HG03571 (cell line): ENCODE measurements around the gene SIPA1.

Experiments used
- ATAC-seq: cut with Tn5 transposase; IDR thresholded peaks from one replicate; pipeline ENCODE4 v1.9.1; 2021; ENCODE audit not compliant: unreplicated experiment

Gene SIPA1

GRCh38 chr11:65609229-65609628 lies 28.7 kb upstream of the SIPA1 start:
- ATAC-seq, result no peak

- ATAC-seq, result no peak
Measured at GRCh38 chr11:65609665-65610064, 28.2 kb upstream of the SIPA1 start.

GRCh38 chr11:65610404-65610803 lies 27.5 kb upstream of the SIPA1 start:
- no peak for ATAC-seq

- ATAC-seq, result no peak
Measured at GRCh38 chr11:65611028-65611757, 26.7 kb upstream of the SIPA1 start.

- ATAC-seq, result no peak
Measured at GRCh38 chr11:65611758-65612603, 25.9 kb upstream of the SIPA1 start.

GRCh38 chr11:65612691-65613090 lies 25.2 kb upstream of the SIPA1 start:
- no peak for ATAC-seq

- no peak for ATAC-seq
Measured at GRCh38 chr11:65613091-65613928, 24.6 kb upstream of the SIPA1 start.

- ATAC-seq, result peak; percentile 68
Measured at GRCh38 chr11:65615229-65615949, 22.5 kb upstream of the SIPA1 start, which contains the start of gene PCNX3. Gene PCNX3 (plus strand): TSS chr11:65615776. CDS start chr11:65616312, 536 bp downstream.

GRCh38 chr11:65615950-65616574 lies 21.8 kb upstream of the SIPA1 start:
- ATAC-seq, result no peak

- ATAC-seq, result no peak
Measured at GRCh38 chr11:65616575-65617001, 21.3 kb upstream of the SIPA1 start.

GRCh38 chr11:65617136-65617850 lies 20.6 kb upstream of the SIPA1 start:
- ATAC-seq, result no peak

GRCh38 chr11:65617990-65618751 lies 19.7 kb upstream of the SIPA1 start:
- no peak for ATAC-seq

- no peak for ATAC-seq
Measured at GRCh38 chr11:65618763-65619162, 19.1 kb upstream of the SIPA1 start.

GRCh38 chr11:65619281-65619928 lies 18.5 kb upstream of the SIPA1 start:
- no peak for ATAC-seq

GRCh38 chr11:65620666-65621065 lies 17.2 kb upstream of the SIPA1 start:
- no peak for ATAC-seq

- no peak for ATAC-seq
Measured at GRCh38 chr11:65621460-65621859, 16.4 kb upstream of the SIPA1 start.

GRCh38 chr11:65622011-65622410 lies 15.9 kb upstream of the SIPA1 start:
- ATAC-seq, result no peak

- no peak for ATAC-seq
Measured at GRCh38 chr11:65623177-65623576, 14.7 kb upstream of the SIPA1 start.
